Esophagus squamous epithelium (tissue), 4 donors: ENCODE data around the gene RCSD1.

Source experiments
- POLR2A ChIP-seq, 4 donors: fragments of 450-650 bp; IDR thresholded peaks; one replicate each; pipeline ENCODE4 v1.6.1; 2017; ENCODE audit warnings: antibody characterized with exemption in 4 of 4, mild to moderate bottlenecking in 4 of 4, moderate library complexity in 3 of 4
- TF ChIP-seq, protein P1 (sequence below), 6 experiments: fragments of 450-650 bp in 4 of 6; fragments of 200-600 bp in 2 of 6; sonication (generic) in 2 of 6; IDR thresholded peaks; one replicate each; pipeline ENCODE4 v1.5.1; 2016 to 2019; ENCODE audit warnings: antibody characterized with exemption in 6 of 6, mild to moderate bottlenecking in 4 of 6, moderate library complexity in 4 of 6

DNA sequence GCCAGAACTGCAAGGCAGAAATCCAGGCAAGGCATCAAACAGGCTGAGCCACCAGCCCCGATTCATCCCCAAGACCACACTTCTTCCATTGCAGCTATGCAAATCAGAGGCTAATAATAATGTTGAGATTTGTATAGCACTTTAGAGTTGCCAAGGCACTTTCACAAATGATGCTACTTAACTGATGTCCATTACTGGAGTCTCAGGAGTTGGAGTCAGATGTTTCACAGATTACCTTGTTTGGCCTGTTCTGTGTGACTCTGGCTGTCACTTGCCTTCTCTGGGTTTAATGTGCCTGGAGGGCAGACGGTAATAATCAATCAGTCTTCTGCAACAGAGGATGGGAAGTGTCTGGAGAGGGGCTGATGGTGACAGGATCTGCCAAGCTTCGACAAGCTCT, 51.0 kb downstream of the RCSD1 start:
- TF ChIP-seq, protein P1, sequence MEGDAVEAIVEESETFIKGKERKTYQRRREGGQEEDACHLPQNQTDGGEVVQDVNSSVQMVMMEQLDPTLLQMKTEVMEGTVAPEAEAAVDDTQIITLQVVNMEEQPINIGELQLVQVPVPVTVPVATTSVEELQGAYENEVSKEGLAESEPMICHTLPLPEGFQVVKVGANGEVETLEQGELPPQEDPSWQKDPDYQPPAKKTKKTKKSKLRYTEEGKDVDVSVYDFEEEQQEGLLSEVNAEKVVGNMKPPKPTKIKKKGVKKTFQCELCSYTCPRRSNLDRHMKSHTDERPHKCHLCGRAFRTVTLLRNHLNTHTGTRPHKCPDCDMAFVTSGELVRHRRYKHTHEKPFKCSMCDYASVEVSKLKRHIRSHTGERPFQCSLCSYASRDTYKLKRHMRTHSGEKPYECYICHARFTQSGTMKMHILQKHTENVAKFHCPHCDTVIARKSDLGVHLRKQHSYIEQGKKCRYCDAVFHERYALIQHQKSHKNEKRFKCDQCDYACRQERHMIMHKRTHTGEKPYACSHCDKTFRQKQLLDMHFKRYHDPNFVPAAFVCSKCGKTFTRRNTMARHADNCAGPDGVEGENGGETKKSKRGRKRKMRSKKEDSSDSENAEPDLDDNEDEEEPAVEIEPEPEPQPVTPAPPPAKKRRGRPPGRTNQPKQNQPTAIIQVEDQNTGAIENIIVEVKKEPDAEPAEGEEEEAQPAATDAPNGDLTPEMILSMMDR (IDR thresholded peaks at IDR 0.05): no peak
- TF ChIP-seq POLR2A (IDR thresholded peaks at IDR 0.05): no peak
